GM12801 (cell line): ENCODE measurements around the gene ABCC9.

Source experiments
- CTCF ChIP-seq: IDR thresholded peaks from one replicate; pipeline ENCODE4 v1.5.1; 2011; ENCODE audit warnings: control low read depth; ENCODE audit not compliant: insufficient read length; ENCODE audit errors: extremely low read depth

ABCC9 gene

GRCh38 chr12:21865846-21866245, 75.4 kb downstream of the ABCC9 start:
- TF ChIP-seq CTCF = no peak

GRCh38 chr12:21860534-21860933, 80.7 kb downstream of the ABCC9 start:
- no peak for TF ChIP-seq CTCF

- TF ChIP-seq CTCF = no peak
These were observed 81.1 kb downstream of the ABCC9 start for GRCh38 chr12:21860128-21860527.

GRCh38 chr12:21852251-21852650, 89.0 kb downstream of the ABCC9 start:
- TF ChIP-seq CTCF = no peak

- TF ChIP-seq CTCF = no peak
These were observed 90.1 kb downstream of the ABCC9 start for GRCh38 chr12:21851151-21851550.

GRCh38 chr12:21850419-21850818, 90.8 kb downstream of the ABCC9 start:
- no peak for TF ChIP-seq CTCF

- TF ChIP-seq CTCF = no peak
These were observed 91.3 kb downstream of the ABCC9 start for GRCh38 chr12:21849878-21850277.

- no peak for TF ChIP-seq CTCF
These were observed 93.0 kb downstream of the ABCC9 start for GRCh38 chr12:21848192-21848591.
